B cell (primary cell): ENCODE measurements around the gene F12.

Experiments used
- CTCF ChIP-seq: fragments of 200-600 bp; IDR thresholded peaks from one replicate; pipeline ENCODE4 v1.8.0; 2022; ENCODE audit warnings: antibody characterized with exemption, mild to moderate bottlenecking
- EZH2 ChIP-seq: IDR thresholded peaks from 2 replicates; pipeline ENCODE4 v1.6.1; 2012; ENCODE audit warnings: borderline replicate concordance, low read depth, mild to moderate bottlenecking, moderate library complexity, low read length; ENCODE audit not compliant: insufficient read depth, poor library complexity, severe bottlenecking

GRCh38 chr5:177419046-177419445 lies 9.7 kb upstream of the F12 start:
- TF ChIP-seq CTCF (no peak), EZH2 (no peak)
